ENCODE measurements around the gene FRAT1. TPM values are rescaled to one million over a fixed set of nuclear protein-coding genes. Genes with fewer than 3 reads are reported as not detected.
A peak's percentile ranks its signal among the peaks of the same experiment; 100 is the strongest.

The FRAT1 gene
- total RNA-seq, 2 donors from 2014 or later = 3.1 to 3.3 TPM

GRCh38 chr10:97292097-97292861 lies 26.8 kb upstream of the FRAT1 start, which contains the start of gene ARHGAP19:
ARHGAP19 (minus strand) TSS chr10:97292637; CDS start chr10:97292627, 10 bp downstream.
- no peaks in the 10 kb centered on the region for H3K36me3 ChIP-seq
- peak within 1 kb of the TSS; percentile 95 to 97 for H3K27ac ChIP-seq
- H3K4me3 ChIP-seq = peak within 1 kb of the TSS; percentile 84 to 89
- H3K27me3 ChIP-seq = no peaks in the 10 kb centered on the region
- no peaks in the 10 kb centered on the region for H3K9me3 ChIP-seq
- peak; percentile 99 for DNase-seq (ENCODE audit: low spot score)
- no peak for TF ChIP-seq CTCF (IDR thresholded peaks at IDR 0.05)
- H3K4me1 ChIP-seq = peaks cover 0 to 10% of the 10 kb centered on the region in 2 donors

- TF ChIP-seq CTCF (IDR thresholded peaks at IDR 0.05) = no peak
- Histone ChIP-seq H3K27ac (no peak overlapping the region), H3K36me3 (no peaks in the 10 kb centered on the region), H3K27me3 (no peaks in the 10 kb centered on the region), H3K9me3 (no peaks in the 10 kb centered on the region), H3K4me3 (no peak overlapping the region), H3K4me1 (peaks cover 0 to 14% of the 10 kb centered on the region in 2 donors)
- DNase-seq (ENCODE audit: low spot score) = no peak
Measured at GRCh38 chr10:97292862-97293198, 26.2 kb upstream of the FRAT1 start.

GRCh38 chr10:97297556-97298222 lies 21.4 kb upstream of the FRAT1 start:
- no peak overlapping the region for H3K4me3 ChIP-seq
- no peak overlapping the region for H3K27ac ChIP-seq
- H3K27me3 ChIP-seq = no peaks in the 10 kb centered on the region

GRCh38 chr10:97298223-97298571 lies 20.9 kb upstream of the FRAT1 start:
- no peaks in the 10 kb centered on the region for H3K9me3 ChIP-seq
- no peaks in the 10 kb centered on the region for H3K36me3 ChIP-seq
- no peak overlapping the region for H3K4me3 ChIP-seq
- no peak for DNase-seq (ENCODE audit: low spot score)
- H3K27ac ChIP-seq = no peak overlapping the region
- H3K27me3 ChIP-seq = no peaks in the 10 kb centered on the region
- TF ChIP-seq CTCF (IDR thresholded peaks at IDR 0.05) = no peak
- peaks cover 0 to 5% of the 10 kb centered on the region in 2 donors for H3K4me1 ChIP-seq

More at GRCh38 chr10:97297556-97298222, 21.4 kb upstream of the FRAT1 start:
- no peak for TF ChIP-seq CTCF (IDR thresholded peaks at IDR 0.05)
- H3K36me3 ChIP-seq = no peaks in the 10 kb centered on the region
- peaks cover 0 to 5% of the 10 kb centered on the region in 2 donors for H3K4me1 ChIP-seq
- no peak for DNase-seq (ENCODE audit: low spot score)
- no peaks in the 10 kb centered on the region for H3K9me3 ChIP-seq

GRCh38 chr10:97300980-97301379 lies 18.1 kb upstream of the FRAT1 start:
- no peak overlapping the region for H3K4me3 ChIP-seq
- H3K27me3 ChIP-seq = no peaks in the 10 kb centered on the region
- no peak for TF ChIP-seq CTCF (IDR thresholded peaks at IDR 0.05)
- no peaks in the 10 kb centered on the region for H3K9me3 ChIP-seq
- H3K4me1 ChIP-seq = peaks cover 0 to 5% of the 10 kb centered on the region in 2 donors
- no peaks in the 10 kb centered on the region for H3K36me3 ChIP-seq
- no peak for DNase-seq (ENCODE audit: low spot score)
- no peak overlapping the region for H3K27ac ChIP-seq

Data from right atrium auricular region (tissue), 2 donors.